Large intestine (tissue), 3 donors: ENCODE measurements around the gene THOC5. TPM values are rescaled to one million over a fixed set of nuclear protein-coding genes. Genes with fewer than 3 reads are reported as not detected.
A peak's percentile ranks its signal among the peaks of the same experiment; 100 is the strongest.

Source experiments
- DNase-seq, 2 donors: peaks; one replicate each; pipeline versions ENCODE4 v3.0.0 to v3.0.0-alpha.2; 2013
- H3K27ac ChIP-seq: one replicate; pipeline ENCODE4 v1.5.1; 2013; ENCODE audit warnings: low read length
- H3K27me3 ChIP-seq: 2 replicates; pipeline ENCODE4 v1.6.1; 2013; ENCODE audit warnings: low read length; ENCODE audit not compliant: control insufficient read depth, insufficient read depth
- H3K36me3 ChIP-seq: 2 replicates; pipeline ENCODE4 v1.6.1; 2013; ENCODE audit warnings: low read length; ENCODE audit not compliant: control insufficient read depth, insufficient read depth
- H3K4me1 ChIP-seq: one replicate; pipeline ENCODE4 v1.6.1; 2013; ENCODE audit warnings: low read length; ENCODE audit not compliant: control insufficient read depth, insufficient read depth
- H3K4me3 ChIP-seq: one replicate; pipeline ENCODE4 v1.5.1; 2013; ENCODE audit warnings: low read length
- H3K9me3 ChIP-seq: one replicate; pipeline ENCODE4 v1.6.1; 2013; ENCODE audit warnings: mild to moderate bottlenecking, low read depth, low read length, moderate library complexity; ENCODE audit not compliant: control insufficient read depth
- WGBS: methylation state at CpG from one replicate; pipeline ENCODE4 v1.1.5; 2013; ENCODE audit warnings: low lambda C conversion rate; ENCODE audit not compliant: insufficient coverage; 5-methylcytosine and 5-hydroxymethylcytosine counted together
- polyA plus RNA-seq: library from polyadenylated mRNA; unstranded; fragments of 120-200 nt; gene quantifications from one replicate; pipeline ENCODE4 v1.2.1, GENCODE V29; 2013

The THOC5 gene
- polyA plus RNA-seq, 1 donor: 24.3 TPM

GRCh38 chr22:29459773-29460172 lies 93.8 kb downstream of the THOC5 start:
- Histone ChIP-seq H3K9me3 (no peaks in the 10 kb centered on the region), H3K4me1 (no peaks in the 10 kb centered on the region), H3K4me3 (no peak overlapping the region), H3K36me3 (no peaks in the 10 kb centered on the region), H3K27ac (no peak overlapping the region), H3K27me3 (no peaks in the 10 kb centered on the region)
- WGBS: no CpG with 5 or more reads among the region's 9 CpGs
- no peak for DNase-seq

DNA sequence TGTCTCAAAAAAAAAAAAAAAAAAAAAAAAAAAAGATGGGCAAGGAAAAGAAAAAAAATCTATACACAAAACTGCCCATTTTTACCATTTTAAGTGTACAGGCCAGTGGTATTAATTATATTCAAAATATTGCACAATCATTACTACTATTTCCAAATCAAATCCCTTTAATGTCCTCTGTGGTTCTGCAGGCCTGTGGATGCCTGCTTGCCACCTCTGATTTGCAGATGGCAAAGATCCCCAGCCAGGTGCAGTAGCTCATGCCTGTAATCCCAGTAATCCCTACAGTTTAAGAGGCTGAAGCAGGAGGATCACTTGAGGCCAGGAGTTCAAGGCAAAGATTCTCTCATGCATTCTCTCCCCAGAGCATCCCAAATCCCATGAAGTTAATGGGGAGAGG lies 95.0 kb downstream of the THOC5 start:
- H3K4me1 ChIP-seq: no peaks in the 10 kb centered on the region
- no peaks in the 10 kb centered on the region for H3K36me3 ChIP-seq
- H3K27me3 ChIP-seq: no peaks in the 10 kb centered on the region
- H3K27ac ChIP-seq: no peak overlapping the region
- no peak for DNase-seq
- no peaks in the 10 kb centered on the region for H3K9me3 ChIP-seq
- H3K4me3 ChIP-seq: no peak overlapping the region

DNA sequence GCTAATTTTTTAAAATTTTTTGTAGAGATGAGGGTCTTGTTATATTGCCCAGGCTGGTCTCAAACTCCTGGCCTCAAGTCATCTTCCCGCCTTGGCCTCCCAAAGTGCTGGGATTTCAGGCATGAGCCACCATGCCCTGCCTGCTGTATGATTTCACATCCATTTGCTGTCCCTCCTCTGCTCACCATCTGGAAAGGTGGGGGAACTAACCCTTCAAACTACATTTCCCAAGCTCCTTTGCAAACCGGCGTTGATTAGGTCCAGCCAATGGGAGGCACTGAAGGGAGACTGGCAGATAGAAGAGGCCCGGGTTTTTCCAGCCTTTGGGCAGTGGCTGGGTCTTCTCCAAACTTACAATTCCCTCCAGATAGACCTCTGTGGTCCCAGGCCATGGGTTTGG lies 95.8 kb downstream of the THOC5 start:
- no peak overlapping the region for H3K4me3 ChIP-seq
- no peaks in the 10 kb centered on the region for H3K36me3 ChIP-seq
- no peaks in the 10 kb centered on the region for H3K27me3 ChIP-seq
- H3K4me1 ChIP-seq: no peaks in the 10 kb centered on the region
- no peak overlapping the region for H3K27ac ChIP-seq
- no CpG with 5 or more reads among the region's 4 CpGs for WGBS
- DNase-seq: peak in 1 of 2 donors; percentile 23
- no peaks in the 10 kb centered on the region for H3K9me3 ChIP-seq

GRCh38 chr22:29456211-29456671 lies 97.3 kb downstream of the THOC5 start:
- H3K4me3 ChIP-seq: no peak overlapping the region
- WGBS: no CpG with 5 or more reads among the region's 9 CpGs
- H3K27ac ChIP-seq: no peak overlapping the region

More at GRCh38 chr22:29456211-29456671, 97.3 kb downstream of the THOC5 start:
- no peaks in the 10 kb centered on the region for H3K9me3 ChIP-seq
- H3K36me3 ChIP-seq: no peaks in the 10 kb centered on the region
- H3K27me3 ChIP-seq: no peaks in the 10 kb centered on the region
- DNase-seq: no peak
- no peaks in the 10 kb centered on the region for H3K4me1 ChIP-seq

Other genes starting within 250 kb of the THOC5 start
- gene GAS2L1, start 247.1 kb downstream of the THOC5 start, polyA plus RNA-seq: 6.1 TPM
- 1.0 TPM for gene RASL10A, start 238.1 kb downstream of the THOC5 start, polyA plus RNA-seq
- 60.6 TPM for gene AP1B1, start 165.2 kb downstream of the THOC5 start, polyA plus RNA-seq
- gene RFPL1, start 115.2 kb downstream of the THOC5 start, polyA plus RNA-seq: 0.37 TPM
- gene NEFH, start 73.5 kb downstream of the THOC5 start, polyA plus RNA-seq: 5.6 TPM
- 125 TPM for gene NIPSNAP1, start 27.4 kb upstream of the THOC5 start, polyA plus RNA-seq
- gene NF2, start 49.9 kb upstream of the THOC5 start, polyA plus RNA-seq: 12.1 TPM
- gene CABP7, start 166.2 kb upstream of the THOC5 start, polyA plus RNA-seq: 5.2 TPM
- gene ZMAT5, start 213.2 kb upstream of the THOC5 start, polyA plus RNA-seq: 19.5 TPM
- 109 TPM for gene UQCR10, start 213.6 kb upstream of the THOC5 start, polyA plus RNA-seq